PFSK-1 (cell line): ENCODE measurements around the gene SRSF8.

Experiments
- SIN3A ChIP-seq: IDR thresholded peaks from 2 replicates; pipeline ENCODE4 v1.6.1; 2012; ENCODE audit warnings: mild to moderate bottlenecking, low read length, moderate library complexity, borderline replicate concordance; ENCODE audit not compliant: insufficient read depth
- TAF1 ChIP-seq: IDR thresholded peaks from 2 replicates; pipeline ENCODE4 v1.6.1; 2012; ENCODE audit warnings: low read length, control low read depth, borderline replicate concordance; ENCODE audit not compliant: insufficient read depth

DNA sequence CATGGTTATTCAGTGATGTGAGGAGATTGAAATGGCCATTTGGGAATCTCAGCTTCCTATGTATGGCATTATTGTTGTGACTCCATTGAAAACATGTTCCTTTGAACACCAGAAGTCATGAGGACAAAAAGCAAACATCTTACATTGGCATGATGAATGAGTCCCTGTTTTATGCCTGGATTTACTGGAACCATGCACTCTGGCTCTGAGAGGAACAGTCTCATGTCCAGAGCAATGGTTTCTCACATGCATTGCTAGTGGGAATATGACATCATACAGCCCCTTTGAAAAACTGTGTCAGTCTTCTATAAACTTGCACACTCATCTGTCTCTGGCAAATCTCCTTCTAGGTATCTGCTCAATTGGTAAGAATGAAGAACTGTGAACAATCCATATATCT is 20.9 kb upstream of the SRSF8 start:
- TF ChIP-seq TAF1, result no peak
- no peak for TF ChIP-seq SIN3A
